GM21825 (cell line): ENCODE measurements around the gene NUP62CL.

Experiments
- ATAC-seq: cut with Tn5 transposase; IDR thresholded peaks from one replicate; pipeline ENCODE4 v1.9.1; 2021; ENCODE audit warnings: mild to moderate bottlenecking, moderate library complexity; ENCODE audit not compliant: unreplicated experiment

The NUP62CL gene

DNA sequence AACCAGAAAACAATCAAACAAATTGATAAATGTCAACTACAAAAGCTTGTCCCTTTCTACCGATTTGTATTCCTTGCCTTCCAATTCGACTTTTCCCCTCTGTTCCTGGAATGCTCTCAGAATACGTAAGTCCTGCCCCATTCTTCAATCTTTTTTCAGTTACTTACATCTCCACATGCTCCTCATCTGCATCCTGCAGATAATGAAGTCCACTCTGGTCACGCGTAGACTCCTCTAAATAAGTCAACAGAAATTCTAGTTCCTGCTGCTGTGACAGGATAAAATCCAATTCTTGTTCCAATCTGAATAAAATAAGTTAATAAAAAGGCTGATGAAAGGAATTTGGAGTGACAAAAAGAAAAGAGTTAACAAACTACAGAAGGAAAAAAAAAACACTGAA is 53.2 kb downstream of the NUP62CL start:
- no peak for ATAC-seq

DNA sequence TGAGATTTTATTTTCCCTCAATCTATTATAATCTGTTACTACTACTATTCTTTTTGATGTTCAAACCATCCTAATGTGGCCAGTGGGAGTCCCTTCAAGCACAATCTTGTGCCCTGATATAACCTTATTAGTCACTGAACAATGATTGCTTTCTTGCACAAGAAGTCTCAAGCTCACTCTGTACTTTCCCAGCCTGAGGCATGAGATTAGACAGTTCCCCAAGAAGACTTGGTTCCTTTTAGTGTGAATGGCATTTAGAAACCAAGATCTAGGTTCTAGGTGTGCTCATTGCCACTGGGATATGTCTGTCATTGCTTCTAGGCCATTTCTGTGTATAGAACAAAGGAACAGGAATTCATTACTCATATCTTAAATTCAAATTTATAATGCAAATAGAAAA is 59.6 kb downstream of the NUP62CL start:
- ATAC-seq, result no peak

GRCh38 chrX:107135965-107136307 is 70.3 kb downstream of the NUP62CL start:
- no peak for ATAC-seq

DNA sequence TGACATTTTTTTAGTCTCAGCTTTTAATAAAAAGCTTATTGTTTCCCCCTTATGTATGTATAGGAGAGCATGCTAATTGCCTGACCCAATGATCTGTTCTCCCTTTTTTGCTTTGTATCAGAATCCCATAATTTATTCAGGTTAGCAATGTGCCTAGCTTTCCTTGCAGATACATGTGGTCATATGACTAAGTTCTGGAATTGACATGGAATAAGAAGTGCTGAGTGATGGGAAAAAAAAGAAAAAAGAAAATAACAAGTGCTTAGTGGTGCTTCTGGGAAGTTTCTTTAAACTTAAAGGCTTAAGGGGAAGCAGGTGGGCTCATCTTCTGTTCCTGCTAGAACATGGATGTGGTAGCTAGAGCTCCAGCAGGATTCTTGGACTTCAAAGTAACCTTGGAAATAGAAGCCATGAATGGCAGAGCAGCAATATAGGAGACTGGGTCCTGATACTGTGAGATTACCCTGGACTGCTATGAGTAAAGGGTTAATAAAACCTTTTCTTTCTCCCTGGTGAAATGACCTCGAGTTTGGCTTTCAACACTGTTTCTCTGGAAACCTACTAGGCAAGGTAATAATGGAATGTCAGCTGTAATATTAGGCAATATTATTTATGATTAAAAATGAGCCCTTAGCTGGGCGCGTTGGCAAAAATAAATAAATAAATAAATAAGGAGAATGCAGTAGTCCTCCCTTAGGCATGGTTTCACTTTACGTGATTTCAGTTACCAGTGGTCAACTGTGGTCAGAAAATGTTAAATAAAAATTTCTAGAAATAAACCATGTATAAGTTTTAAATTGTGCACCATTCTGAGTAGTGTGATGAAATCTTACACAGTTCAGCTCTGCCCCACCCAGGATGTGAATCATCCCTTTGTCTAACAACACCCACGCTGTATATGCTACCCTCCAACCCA is 70.9 kb downstream of the NUP62CL start:
- ATAC-seq, result peak; percentile 80

DNA sequence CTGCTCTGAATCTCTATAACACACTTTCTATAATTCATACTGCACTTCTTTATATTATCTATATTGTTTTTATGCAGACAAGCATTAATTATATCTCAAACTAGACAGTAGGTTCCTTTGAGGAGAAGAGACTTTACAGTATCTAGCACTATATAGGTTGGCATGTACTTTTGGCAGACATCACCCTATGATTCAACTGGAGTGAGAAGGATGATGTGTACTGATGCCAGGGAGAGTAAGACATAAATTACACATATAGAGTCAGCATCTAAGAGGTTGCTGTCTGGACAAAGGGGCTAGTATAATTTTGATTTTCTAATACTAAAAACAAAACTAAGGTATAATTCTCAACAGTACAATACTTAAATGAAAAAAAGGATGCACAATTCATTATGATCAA is 82.5 kb downstream of the NUP62CL start:
- ATAC-seq, result no peak

DNA sequence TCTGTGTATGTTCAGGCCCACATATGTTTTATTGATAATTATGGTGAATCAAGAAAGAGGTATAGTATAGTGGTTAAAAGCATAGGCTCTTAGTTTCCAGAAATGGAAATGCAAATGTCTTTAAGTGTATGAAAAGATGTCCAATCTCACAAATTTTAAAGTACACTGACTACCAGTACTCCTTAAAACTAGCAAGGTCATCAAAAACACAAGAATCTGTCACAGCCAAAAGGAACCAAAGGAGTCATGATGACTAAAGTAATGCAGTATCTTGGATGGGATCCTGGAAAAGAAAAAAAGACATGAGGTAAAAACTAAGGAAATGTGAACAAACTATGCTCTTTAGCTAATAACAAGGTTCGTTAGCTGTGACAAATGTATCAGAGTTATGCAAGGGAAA is 87.0 kb downstream of the NUP62CL start:
- ATAC-seq, result no peak

GRCh38 chrX:107118322-107119147 is 87.7 kb downstream of the NUP62CL start, which contains the start of gene RBM41:
Gene RBM41 (minus strand): TSS chrX:107118822. CDS start chrX:107118773, 49 bp downstream.
- ATAC-seq, result peak; percentile 100

- peak; percentile 7 for ATAC-seq
Measured at GRCh38 chrX:107117993-107118321, 88.3 kb downstream of the NUP62CL start.

DNA sequence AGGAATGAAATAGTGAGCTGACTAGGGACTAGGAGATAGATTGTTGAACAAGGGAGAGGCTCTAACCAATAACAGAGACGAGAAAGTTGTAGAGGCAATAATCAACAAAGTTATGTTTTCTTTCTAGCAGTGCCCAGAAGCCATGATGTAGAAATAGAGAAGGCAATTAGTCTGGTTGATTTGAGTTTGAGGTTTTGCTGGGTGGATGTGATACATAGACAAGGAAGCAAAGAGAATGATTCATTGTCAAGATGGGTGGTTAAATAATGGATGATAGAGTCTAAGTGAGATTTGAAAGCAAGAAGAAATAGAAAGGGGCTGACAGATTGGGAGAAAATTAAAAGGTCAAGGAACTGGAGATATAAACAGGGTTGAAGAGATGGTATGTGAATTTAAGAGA is 98.8 kb downstream of the NUP62CL start:
- ATAC-seq, result no peak

- no peak for ATAC-seq
Measured at GRCh38 chrX:107102980-107103379, 103.3 kb downstream of the NUP62CL start.

DNA sequence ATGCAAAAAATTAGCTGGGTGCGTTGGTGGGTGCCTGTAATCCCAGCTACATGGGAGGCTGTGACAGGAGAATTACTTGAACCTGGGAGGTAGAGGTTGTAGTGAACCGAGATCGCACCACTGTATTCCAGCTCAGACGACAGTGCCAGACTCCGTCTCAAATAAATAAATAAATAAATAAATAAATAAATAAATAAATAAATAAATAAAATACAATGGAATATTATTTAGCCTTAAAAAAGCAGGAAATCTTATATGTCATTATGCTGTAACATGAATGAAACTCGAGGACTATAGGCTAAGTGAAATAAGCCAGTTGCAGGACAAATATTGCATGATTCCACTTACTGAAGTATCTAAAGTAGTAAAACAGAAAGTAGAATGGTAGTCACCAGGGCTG is 130.1 kb downstream of the NUP62CL start:
- ATAC-seq, result no peak
